GM12878 (cell line): Measurements from ENCODE around the gene WFS1. TPM values are rescaled to one million over a fixed set of nuclear protein-coding genes. Genes with fewer than 3 reads are reported as not detected.

Experiments
- ATAC-seq: fragments of 200-7000 bp; cut with Tn5 transposase; 3 replicates; pipeline ENCODE4 v1.9.1; 2020; ENCODE audit warnings: mild to moderate bottlenecking, moderate library complexity
- BruUV-seq: library from RNA; stranded (reverse); fragments of 400-500 nt; replicated peaks from 2 replicates; lab custom pipeline; 2021; lab: Mats Ljungman, UMichigan
- CTCF ChIA-PET: fragments of 300-600 bp; sonication (Branson Sonifier 250); formaldehyde crosslinking; extraction: SDS; loops from one replicate; lab custom pipeline; 2021; ENCODE audit warnings: inconsistent platforms; lab: Yijun Ruan, JAX
- POLR2A ChIA-PET: fragments of 350-600 bp; formaldehyde crosslinking; extraction: SDS; loops from one replicate; lab custom pipeline; 2021; ENCODE audit warnings: inconsistent platforms; lab: Charles Lee
- RAD21 ChIA-PET: fragments of 300-600 bp; sonication (Branson Sonifier 250); formaldehyde crosslinking; loops from one replicate; lab custom pipeline; 2023; ENCODE audit warnings: antibody characterized with exemption; ENCODE audit not compliant: unreplicated experiment; lab: Charles Lee
- SMC1A ChIA-PET: fragments of 300-600 bp; sonication (Branson Sonifier 250); formaldehyde crosslinking; loops from one replicate; lab custom pipeline; 2023; ENCODE audit not compliant: unreplicated experiment, uncharacterized antibody; lab: Charles Lee
- DNase-seq: peaks from one replicate; pipeline ENCODE4 v3.0.0-alpha.2; 2011; ENCODE audit warnings: low read depth, low spot score
- FAIRE-seq: peaks from 3 replicates; lab custom pipeline; 2011; peaks lifted over from hg19 to GRCh38; lab: Jason Lieb, UNC
- H2AFZ ChIP-seq: 2 replicates; pipeline ENCODE4 v1.6.0; 2011; ENCODE audit warnings: low read depth, low read length, control low read depth; ENCODE audit not compliant: control insufficient read depth
- H3K27ac ChIP-seq: 2 replicates; pipeline ENCODE4 v1.5.1; 2011; ENCODE audit warnings: control low read depth; ENCODE audit not compliant: control insufficient read depth, insufficient read depth
- H3K27me3 ChIP-seq, 2 experiments: replicated peaks in 1 of 2; 2 replicates each; pipeline versions ENCODE4 v1.6.0 to v1.6.1; 2011; ENCODE audit warnings: low read length in 1 of 2; ENCODE audit not compliant: control insufficient read depth in 2 of 2, insufficient read depth in 2 of 2
- H3K36me3 ChIP-seq, 2 experiments: 2 replicates each; pipeline ENCODE4 v1.5.1; 2011; ENCODE audit warnings: low read length in 1 of 2; ENCODE audit not compliant: control insufficient read depth in 2 of 2, insufficient read depth in 2 of 2
- H3K4me1 ChIP-seq: 2 replicates; pipeline ENCODE4 v1.6.1; 2011; ENCODE audit warnings: mild to moderate bottlenecking, low read length, moderate library complexity, mixed read lengths; ENCODE audit not compliant: control insufficient read depth, insufficient read depth
- H3K4me2 ChIP-seq: 2 replicates; pipeline ENCODE4 v1.6.0; 2011; ENCODE audit warnings: control low read depth; ENCODE audit not compliant: control insufficient read depth, insufficient read depth
- H3K4me3 ChIP-seq: fragments of 200-600 bp; sonication (generic); 2 replicates; pipeline ENCODE4 v1.5.1; 2016
- H3K79me2 ChIP-seq: 2 replicates; pipeline ENCODE4 v1.6.0; 2011; ENCODE audit warnings: low read length; ENCODE audit not compliant: control insufficient read depth, insufficient read depth
- H3K9ac ChIP-seq: 2 replicates; pipeline ENCODE4 v1.8.0; 2011; ENCODE audit warnings: low read length, control low read depth, mixed read lengths; ENCODE audit not compliant: control insufficient read depth, insufficient read depth
- H3K9me3 ChIP-seq: replicated peaks from 3 replicates; pipeline ENCODE4 v1.5.1; 2011; ENCODE audit warnings: mild to moderate bottlenecking, low read length; ENCODE audit not compliant: control insufficient read depth, insufficient read depth
- H4K20me1 ChIP-seq: 2 replicates; pipeline ENCODE4 v1.6.0; 2011; ENCODE audit not compliant: control insufficient read depth, insufficient read depth
- BCL11A ChIP-seq: IDR thresholded peaks from 2 replicates; pipeline ENCODE4 v1.6.1; 2011; ENCODE audit warnings: low read depth, low read length
- CREB1 ChIP-seq: IDR thresholded peaks from 2 replicates; pipeline ENCODE4 v1.6.1; 2012; ENCODE audit warnings: low read depth, mild to moderate bottlenecking, inconsistent platforms
- CUX1 ChIP-seq: IDR thresholded peaks from 2 replicates; pipeline ENCODE4 v1.6.1; 2012; ENCODE audit warnings: improper control_type of control experiment, low read depth, low read length; ENCODE audit not compliant: insufficient replicate concordance
- EGR1 ChIP-seq, 2 experiments: IDR thresholded peaks; 1 replicate in 1 of 2; 2 replicates in 1 of 2; pipeline ENCODE4 v1.6.1; 2011 to 2012; ENCODE audit warnings: low read depth in 2 of 2, low read length in 2 of 2, borderline replicate concordance in 1 of 2, mild to moderate bottlenecking in 1 of 2, moderate library complexity in 1 of 2
- ESRRA ChIP-seq: IDR thresholded peaks from 2 replicates; pipeline ENCODE4 v1.6.1; 2012; ENCODE audit warnings: mild to moderate bottlenecking, low read length, improper control_type of control experiment
- RAD51 ChIP-seq: fragments of 450-650 bp; IDR thresholded peaks from 2 replicates; pipeline ENCODE4 v1.6.1; 2016; ENCODE audit warnings: moderate library complexity, mild to moderate bottlenecking, inconsistent platforms
- RBBP5 ChIP-seq: fragments of 200-600 bp; sonication (generic); conservative IDR thresholded peaks from 2 replicates; pipeline ENCODE4 v1.6.1; 2016
- RCOR1 ChIP-seq: conservative IDR thresholded peaks from 2 replicates; pipeline ENCODE4 v1.6.1; 2012; ENCODE audit warnings: low read depth, low read length, improper control_type of control experiment
- SMAD1 ChIP-seq: fragments of 450-650 bp; IDR thresholded peaks from 2 replicates; pipeline ENCODE4 v1.6.1; 2018; ENCODE audit warnings: mild to moderate bottlenecking, low read depth; ENCODE audit not compliant: partially characterized antibody
- SMARCA5 ChIP-seq: fragments of 450-650 bp; IDR thresholded peaks from 2 replicates; pipeline ENCODE4 v1.6.1; 2017; ENCODE audit warnings: mild to moderate bottlenecking
- WRNIP1 ChIP-seq: IDR thresholded peaks from 2 replicates; pipeline ENCODE4 v1.6.1; 2011; ENCODE audit warnings: low read depth, low read length, improper control_type of control experiment, borderline replicate concordance
- WGBS: methylation state at CpG from one replicate; pipeline ENCODE4 v1.1.6; 2016; ENCODE audit warnings: low lambda C conversion rate; ENCODE audit not compliant: insufficient replicate concordance, insufficient coverage; ENCODE audit errors: missing lambda C conversion rate; 5-methylcytosine and 5-hydroxymethylcytosine counted together
- in situ Hi-C: fragments of 300-500 bp; cut with MboI; formaldehyde crosslinking; loops from 9 replicates; pipeline ENCODE4 v1.14.3; 2018; ENCODE audit warnings: mixed read lengths
- intact Hi-C: fragments of 100-400 bp; cut with micrococcal nuclease; formaldehyde crosslinking; loops from one replicate; pipeline ENCODE4 v1.14.2; 2022; ENCODE audit not compliant: unreplicated experiment
- polyA plus RNA-seq, 11 experiments: library from polyadenylated mRNA; depleted of rRNA in 4 of 11; unstranded in 6 of 11; stranded (reverse) in 5 of 11; fragments of >200 nt; fragmentation: Nextera tagmentation in 4 of 11; fragmentation: Illumina TruSeq in 1 of 11; extraction: Ambion mirVana in 4 of 11; extraction: Trizol in 1 of 11; gene quantifications; 1 replicate in 1 of 11; 2 replicates in 10 of 11; pipeline versions ENCODE4 v1.2.1 to v1.2.3, GENCODE V29; 2011 to 2016; ENCODE audit warnings: inconsistent platforms in 2 of 11, missing spikeins in 2 of 11, low read depth in 1 of 11
- total RNA-seq, 4 experiments: library from RNA; depleted of rRNA in 3 of 4; stranded (reverse); fragments of >200 nt in 3 of 4; fragmentation: Illumina TruSeq in 1 of 4; extraction: Trizol in 1 of 4; gene quantifications; 2 replicates each; pipeline versions ENCODE4 v1.2.1 to v1.2.3, GENCODE V29; 2013 to 2021

WFS1 gene
- total and polyA plus RNA-seq, 10 of the 15 experiments (the other 5 are each of a cell fraction or from before 2014, with no cell fraction given) = 0.31 to 4.7 (median 2.0) TPM

GRCh38 chr4:6308899-6309643 is 39.4 kb downstream of the WFS1 start:
- no TSS peak for BruUV-seq
- no peaks in the 10 kb centered on the region for H3K36me3 ChIP-seq

GRCh38 chr4:6309777-6310176 is 40.1 kb downstream of the WFS1 start:
- no peak overlapping the region for H3K9ac ChIP-seq
- no peak overlapping the region for H3K27ac ChIP-seq
- H3K4me1 ChIP-seq = no peaks in the 10 kb centered on the region
- FAIRE-seq (no peak), DNase-seq (no peak)
- RAD21 ChIA-PET = no interaction called here
- no peak for TF ChIP-seq RBBP5
- no peak for TF ChIP-seq CUX1
- TF ChIP-seq, all 136 proteins: peak for 0
- Histone ChIP-seq H3K79me2 (no peaks in the 10 kb centered on the region), H2AFZ (no peak overlapping the region), H3K36me3 (no peaks in the 10 kb centered on the region), H3K9me3 (peaks cover 2% of the 10 kb centered on the region; the same call in 2 of the 3 replicates), H3K4me2 (no peak overlapping the region), H3K4me3 (no peak overlapping the region), H4K20me1 (no peaks in the 10 kb centered on the region), H3K27me3 (peaks cover 0 to 4% of the 10 kb centered on the region in 2 experiments; a peak in 2 of 4 replicates)
- BruUV-seq = no TSS peak
- ChIA-PET POLR2A (no interaction called here), CTCF (interaction anchor here (0.7 kb wide), 1 partner anchor 21 kb away, joined by 3 read pairs; no protein-coding TSS in a partner anchor), SMC1A (no interaction called here)
- ATAC-seq = no peak
- in situ Hi-C loops = no loop called here
- intact Hi-C loops = no loop called here
- WGBS = 77% methylated on average over 7 of the region's 7 CpGs

More at GRCh38 chr4:6308899-6309643, 39.4 kb downstream of the WFS1 start:
- ATAC-seq (no peak), FAIRE-seq (no peak), DNase-seq (no peak)
- H3K4me3 ChIP-seq = no peak overlapping the region
- ChIA-PET SMC1A (no interaction called here), RAD21 (interaction anchor here (1.1 kb wide), 1 partner anchor 18 kb away, joined by 3 read pairs; no protein-coding TSS in a partner anchor), POLR2A (no interaction called here), CTCF (interaction anchor here (0.7 to 1.1 kb wide), 2 partner anchors 21 to 45 kb away, joined by 3 read pairs; no protein-coding TSS in a partner anchor)
- no peak overlapping the region for H2AFZ ChIP-seq
- peaks cover 2% of the 10 kb centered on the region; the same call in 2 of the 3 replicates for H3K9me3 ChIP-seq
- WGBS = 47% methylated on average over 28 of the region's 65 CpGs
- H3K9ac ChIP-seq = no peak overlapping the region
- TF ChIP-seq CREB1 (no peak), BCL11A (no peak), RAD51 (no peak), SMARCA5 (no peak), ESRRA (no peak), EGR1 (IDR thresholded peaks at IDR 0.05; ENCODE audit: borderline replicate concordance in 1 of 2, low read depth in 2 of 2, low read length in 2 of 2) (no peak), RCOR1 (no peak), SMAD1 (no peak), WRNIP1 (no peak)
- no peaks in the 10 kb centered on the region for H3K4me1 ChIP-seq
- in situ Hi-C loops = no loop called here
- H3K79me2 ChIP-seq = no peaks in the 10 kb centered on the region
- peaks cover 0 to 4% of the 10 kb centered on the region in 2 experiments; a peak in 2 of 4 replicates for H3K27me3 ChIP-seq
- H3K4me2 ChIP-seq = no peak overlapping the region
- H4K20me1 ChIP-seq = no peaks in the 10 kb centered on the region
- intact Hi-C loops = no loop called here
- no peak overlapping the region for H3K27ac ChIP-seq
